Stimulated activated CD4-positive, alpha-beta T cell treated with anti-CD3 and anti-CD28 coated beads, Interleukin-15, amount 100 ng/mL, for 24 hours (primary cell): ENCODE results near the gene CCDC182.
A peak's percentile ranks its signal among the peaks of the same experiment; 100 is the strongest.

ENCODE experiments used
- DNase-seq: peaks from one replicate; pipeline ENCODE4 v3.0.0-alpha.2; 2020

Gene CCDC182

GRCh38 chr17:57745242-57745641 lies at the start of gene CCDC182:
CCDC182 (minus strand) TSS chr17:57745299; CDS start chr17:57745272, 27 bp downstream.
- no peak for DNase-seq

GRCh38 chr17:57794841-57795240 lies 49.7 kb upstream of the CCDC182 start:
- DNase-seq, result no peak

GRCh38 chr17:57788725-57789124 lies 43.6 kb upstream of the CCDC182 start:
- DNase-seq, result no peak

GRCh38 chr17:57785022-57785421 lies 39.9 kb upstream of the CCDC182 start:
- DNase-seq, result no peak

- no peak for DNase-seq
Observed at GRCh38 chr17:57784226-57784895, 39.3 kb upstream of the CCDC182 start.

GRCh38 chr17:57783338-57783742 lies 38.2 kb upstream of the CCDC182 start:
- DNase-seq, result peak; percentile 87

- no peak for DNase-seq
Observed at GRCh38 chr17:57782647-57783337, 37.7 kb upstream of the CCDC182 start.

- no peak for DNase-seq
Observed at GRCh38 chr17:57782062-57782490, 37.0 kb upstream of the CCDC182 start.

- DNase-seq, result no peak
Observed at GRCh38 chr17:57781386-57782061, 36.4 kb upstream of the CCDC182 start.

- DNase-seq, result no peak
Observed at GRCh38 chr17:57779706-57780105, 34.6 kb upstream of the CCDC182 start.

- DNase-seq, result no peak
Observed at GRCh38 chr17:57778306-57778705, 33.2 kb upstream of the CCDC182 start.

- no peak for DNase-seq
Observed at GRCh38 chr17:57776366-57776765, 31.3 kb upstream of the CCDC182 start.

- no peak for DNase-seq
Observed at GRCh38 chr17:57774872-57775271, 29.8 kb upstream of the CCDC182 start.

- DNase-seq, result no peak
Observed at GRCh38 chr17:57773557-57773956, 28.5 kb upstream of the CCDC182 start.

GRCh38 chr17:57772774-57773173 lies 27.7 kb upstream of the CCDC182 start:
- DNase-seq, result no peak

- no peak for DNase-seq
Observed at GRCh38 chr17:57767561-57767960, 22.5 kb upstream of the CCDC182 start.

GRCh38 chr17:57766318-57766943 lies 21.3 kb upstream of the CCDC182 start:
- no peak for DNase-seq

GRCh38 chr17:57762452-57763395 lies 17.6 kb upstream of the CCDC182 start:
- no peak for DNase-seq

- no peak for DNase-seq
Observed at GRCh38 chr17:57761887-57762286, 16.8 kb upstream of the CCDC182 start.

- DNase-seq, result no peak
Observed at GRCh38 chr17:57760046-57760445, 14.9 kb upstream of the CCDC182 start.

- no peak for DNase-seq
Observed at GRCh38 chr17:57758654-57759053, 13.6 kb upstream of the CCDC182 start.

- no peak for DNase-seq
Observed at GRCh38 chr17:57757735-57758134, 12.6 kb upstream of the CCDC182 start.
